Neural cell (in vitro differentiated cells): ENCODE data around the gene ATXN10. TPM values are rescaled to one million over a fixed set of nuclear protein-coding genes. Genes with fewer than 3 reads are reported as not detected.

Source experiments
- H2AFZ ChIP-seq: fragments of 200-600, 300-800 bp; sonication (generic), shearing (Covaris generic); 2 replicates; pipeline ENCODE4 v1.6.0; 2014; ENCODE audit warnings: low read depth, mild to moderate bottlenecking, antibody characterized with exemption, low read length, moderate library complexity
- H3F3A ChIP-seq: fragments of 200-600 bp; shearing (Covaris generic); 2 replicates; pipeline ENCODE4 v1.6.1; 2016; ENCODE audit warnings: mild to moderate bottlenecking, moderate library complexity, mixed read lengths, antibody characterized with exemption, low read length; ENCODE audit not compliant: insufficient read depth, poor library complexity, severe bottlenecking
- H3K27ac ChIP-seq: fragments of 200-600, 300-800 bp; sonication (generic), shearing (Covaris generic); 2 replicates; pipeline ENCODE4 v1.5.1; 2014; ENCODE audit warnings: mild to moderate bottlenecking, low read length, moderate library complexity
- H3K27me3 ChIP-seq: fragments of 300-800, 200-600 bp; sonication (generic), shearing (Covaris generic); 2 replicates; pipeline ENCODE4 v1.6.0; 2014; ENCODE audit warnings: mild to moderate bottlenecking, low read depth, low read length, moderate library complexity; ENCODE audit not compliant: insufficient read depth
- H3K36me3 ChIP-seq: fragments of 300-800, 200-600 bp; sonication (generic), shearing (Covaris generic); 2 replicates; pipeline ENCODE4 v1.5.1; 2014; ENCODE audit warnings: mild to moderate bottlenecking, antibody characterized with exemption, low read length, moderate library complexity; ENCODE audit not compliant: insufficient read depth
- H3K4me2 ChIP-seq: fragments of 300-800, 200-600 bp; sonication (generic), shearing (Covaris generic); 2 replicates; pipeline ENCODE4 v1.6.0; 2014; ENCODE audit warnings: mild to moderate bottlenecking, low read length
- H3K4me3 ChIP-seq: fragments of 300-800, 200-600 bp; sonication (generic), shearing (Covaris generic); 2 replicates; pipeline ENCODE4 v1.5.1; 2014; ENCODE audit warnings: mild to moderate bottlenecking, low read length, moderate library complexity
- H3K79me2 ChIP-seq: fragments of 200-600 bp; shearing (Covaris generic); replicated peaks from 2 replicates; pipeline ENCODE4 v1.6.0; 2014; ENCODE audit warnings: mild to moderate bottlenecking, low read length, moderate library complexity; ENCODE audit not compliant: insufficient read depth
- H3K9ac ChIP-seq: fragments of 300-800, 200-600 bp; sonication (generic), shearing (Covaris generic); 2 replicates; pipeline ENCODE4 v1.6.1; 2016; ENCODE audit warnings: mild to moderate bottlenecking, low read length, mixed read lengths
- H3K9me2 ChIP-seq: fragments of 200-600 bp; shearing (Covaris generic); 2 replicates; pipeline ENCODE4 v1.6.1; 2016; ENCODE audit warnings: mild to moderate bottlenecking, low read length, mixed read lengths; ENCODE audit not compliant: insufficient read depth
- H3K9me3 ChIP-seq: fragments of 200-600, 300-800 bp; sonication (generic), shearing (Covaris generic); 2 replicates; pipeline ENCODE4 v1.6.1; 2016; ENCODE audit warnings: mild to moderate bottlenecking, mixed run types, low read length, moderate library complexity, mixed read lengths
- H4K20me1 ChIP-seq: fragments of 200-600 bp; shearing (Covaris generic); 2 replicates; pipeline ENCODE4 v1.6.1; 2016; ENCODE audit warnings: mild to moderate bottlenecking, mixed run types; ENCODE audit not compliant: insufficient read depth
- CTCF ChIP-seq: fragments of 450-650 bp; IDR thresholded peaks from 2 replicates; pipeline ENCODE4 v1.5.1; 2014; ENCODE audit warnings: antibody characterized with exemption, mild to moderate bottlenecking, moderate library complexity; ENCODE audit not compliant: poor library complexity, severe bottlenecking
- EP300 ChIP-seq: fragments of 450-650 bp; conservative IDR thresholded peaks from 2 replicates; pipeline ENCODE4 v1.6.1; 2014; ENCODE audit warnings: antibody characterized with exemption, mild to moderate bottlenecking, moderate library complexity; ENCODE audit not compliant: poor library complexity, severe bottlenecking
- EZH2 ChIP-seq: fragments of 200-600, 300-800 bp; shearing (Covaris generic), sonication (generic); IDR thresholded peaks from 2 replicates; pipeline ENCODE4 v1.6.1; 2014; ENCODE audit warnings: antibody characterized with exemption, low read length, borderline replicate concordance, mild to moderate bottlenecking; ENCODE audit not compliant: insufficient read depth, poor library complexity, severe bottlenecking
- MXI1 ChIP-seq: fragments of 450-650 bp; conservative IDR thresholded peaks from 2 replicates; pipeline ENCODE4 v1.6.1; 2014; ENCODE audit warnings: antibody characterized with exemption, mild to moderate bottlenecking; ENCODE audit not compliant: poor library complexity, severe bottlenecking
- POLR2AphosphoS5 ChIP-seq: IDR thresholded peaks from 2 replicates; pipeline ENCODE4 v1.6.1; 2012
- RAD21 ChIP-seq: fragments of 450-650 bp; conservative IDR thresholded peaks from 2 replicates; pipeline ENCODE4 v1.6.1; 2014; ENCODE audit warnings: antibody characterized with exemption, mild to moderate bottlenecking, moderate library complexity
- REST ChIP-seq: IDR thresholded peaks from 2 replicates; pipeline ENCODE4 v1.6.1; 2012; ENCODE audit warnings: borderline replicate concordance
- SMC3 ChIP-seq: fragments of 450-650 bp; conservative IDR thresholded peaks from 2 replicates; pipeline ENCODE4 v1.6.1; 2014; ENCODE audit warnings: antibody characterized with exemption, mild to moderate bottlenecking, moderate library complexity; ENCODE audit not compliant: poor library complexity
- TAF1 ChIP-seq: IDR thresholded peaks from 2 replicates; pipeline ENCODE4 v1.6.1; 2012; ENCODE audit warnings: low read depth
- polyA plus RNA-seq: library from polyadenylated mRNA; depleted of rRNA; stranded (reverse); fragments of >200 nt; gene quantifications from 2 replicates; pipeline ENCODE4 v1.2.3, GENCODE V29; 2014

ATXN10 gene
- polyA plus RNA-seq, 1 donor from 2014 or later: 321 TPM

- H3K9me2 ChIP-seq: no peaks in the 10 kb centered on the region
Observed at GRCh38 chr22:45754822-45755221, 83.2 kb downstream of the ATXN10 start.

GRCh38 chr22:45756558-45756957 is 84.9 kb downstream of the ATXN10 start:
- H3K27me3 ChIP-seq: no peaks in the 10 kb centered on the region
- H3K9me3 ChIP-seq: no peaks in the 10 kb centered on the region
- H3K9ac ChIP-seq: no peak overlapping the region
- H3K36me3 ChIP-seq: no peaks in the 10 kb centered on the region
- H2AFZ ChIP-seq: no peak overlapping the region
- no peak overlapping the region for H3K27ac ChIP-seq
- H3K9me2 ChIP-seq: no peaks in the 10 kb centered on the region
- no peak overlapping the region for H3K4me3 ChIP-seq
- TF ChIP-seq POLR2AphosphoS5 (no peak), CTCF (no peak), TAF1 (no peak), SMC3 (no peak), EZH2 (no peak), REST (no peak), EP300 (no peak), RAD21 (no peak), MXI1 (no peak)
- H4K20me1 ChIP-seq: no peaks in the 10 kb centered on the region
- H3F3A ChIP-seq: no peaks in the 10 kb centered on the region
- H3K4me2 ChIP-seq: no peak overlapping the region
- H3K79me2 ChIP-seq: no peaks in the 10 kb centered on the region

More at GRCh38 chr22:45754822-45755221, 83.2 kb downstream of the ATXN10 start:
- no peak for TF ChIP-seq CTCF
- H3F3A ChIP-seq: no peaks in the 10 kb centered on the region
- H3K9me3 ChIP-seq: no peaks in the 10 kb centered on the region
- no peak overlapping the region for H3K27ac ChIP-seq
- H3K79me2 ChIP-seq: no peaks in the 10 kb centered on the region
- no peaks in the 10 kb centered on the region for H4K20me1 ChIP-seq
- no peak overlapping the region for H2AFZ ChIP-seq
- H3K4me3 ChIP-seq: no peak overlapping the region
- H3K36me3 ChIP-seq: no peaks in the 10 kb centered on the region
- H3K9ac ChIP-seq: no peak overlapping the region
- no peak overlapping the region for H3K4me2 ChIP-seq
- no peaks in the 10 kb centered on the region for H3K27me3 ChIP-seq
